Fibroblast of lung (primary cell): ENCODE results near the gene ACVR2A.

Experiments used
- CTCF ChIP-seq, 2 donors: IDR thresholded peaks in 1 of 2; conservative IDR thresholded peaks in 1 of 2; 1 replicate in 1 of 2; 2 replicates in 1 of 2; pipeline ENCODE4 v1.5.1; 2011 to 2012; ENCODE audit warnings: low read length in 2 of 2, control low read depth in 1 of 2, inconsistent platforms in 1 of 2, low read depth in 1 of 2, mild to moderate bottlenecking in 1 of 2
- EZH2 ChIP-seq: IDR thresholded peaks from 2 replicates; pipeline ENCODE4 v1.5.1; 2012; ENCODE audit warnings: low read length, control low read depth, mild to moderate bottlenecking; ENCODE audit errors: missing control alignments

- TF ChIP-seq CTCF (conservative IDR thresholded peaks at IDR 0.05 in 1 of 2, IDR thresholded peaks at IDR 0.05 in 1 of 2; ENCODE audit: low read depth in 1 of 2, low read length in 2 of 2), result no peak
- TF ChIP-seq EZH2, result no peak
Measured at GRCh38 chr2:147810883-147811765, 33.7 kb upstream of the ACVR2A start.
